HG03280 (cell line): ENCODE results near the gene SFRP5.

Experiments
- ATAC-seq: cut with Tn5 transposase; IDR thresholded peaks from one replicate; pipeline ENCODE4 v1.9.1; 2021; ENCODE audit warnings: mild to moderate bottlenecking, moderate library complexity; ENCODE audit not compliant: unreplicated experiment

Gene SFRP5

DNA sequence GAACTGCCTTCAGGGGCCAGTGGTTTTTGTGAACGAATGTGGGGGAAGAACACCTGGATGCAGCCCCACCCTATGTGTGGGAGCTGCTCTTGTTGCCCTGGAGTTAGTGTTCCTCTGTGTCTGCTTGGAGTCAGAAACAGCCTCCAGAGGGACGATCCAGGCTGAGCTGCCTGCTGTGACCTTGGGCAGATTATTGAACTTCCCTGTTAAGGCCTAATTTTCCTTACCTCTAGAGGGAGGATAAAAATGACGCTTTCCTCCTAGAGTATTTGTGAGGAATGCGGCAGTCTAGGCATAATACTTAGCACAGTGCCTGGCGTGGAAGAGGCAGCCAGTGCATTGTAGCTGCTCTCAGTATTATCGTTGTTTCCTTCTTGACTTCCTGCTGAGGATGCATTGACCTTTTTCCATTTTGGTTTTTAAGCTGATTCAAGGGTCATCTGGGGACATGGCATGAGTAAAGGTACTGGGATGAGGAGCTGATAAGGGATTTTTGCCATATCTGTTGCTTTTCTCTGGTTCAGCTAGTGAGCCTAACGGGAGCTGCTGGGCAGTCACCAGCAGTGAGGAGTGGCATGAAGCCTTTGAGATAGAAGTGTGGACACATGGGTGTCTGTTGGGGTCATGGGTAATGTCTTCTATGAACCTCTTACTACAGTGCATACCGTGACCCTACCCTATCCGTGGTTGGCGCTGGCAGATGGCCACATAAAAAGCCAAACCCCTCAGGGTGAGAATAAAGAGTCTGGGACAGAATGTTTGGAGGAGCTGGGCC is 28.4 kb downstream of the SFRP5 start:
- ATAC-seq, result no peak

DNA sequence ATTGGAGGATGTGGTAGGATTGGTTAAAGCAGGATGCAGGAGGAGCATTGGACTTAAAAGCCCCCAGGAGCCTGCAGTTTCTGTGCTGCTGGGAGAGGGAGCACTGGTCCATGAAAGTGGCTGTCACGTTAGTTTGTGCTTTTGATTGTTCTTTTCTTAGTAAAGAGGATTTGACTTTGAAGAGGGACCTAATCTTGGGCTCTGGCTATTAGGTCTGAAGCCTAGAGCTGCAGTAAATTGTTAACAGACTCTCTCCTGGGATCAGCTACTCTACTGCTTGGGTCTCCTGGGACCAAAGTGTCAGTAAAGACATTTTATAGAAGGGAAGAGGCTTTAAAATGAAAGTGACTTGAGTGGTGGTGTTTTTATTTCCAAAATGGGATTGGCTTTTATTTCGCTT is 31.2 kb downstream of the SFRP5 start:
- ATAC-seq, result no peak

DNA sequence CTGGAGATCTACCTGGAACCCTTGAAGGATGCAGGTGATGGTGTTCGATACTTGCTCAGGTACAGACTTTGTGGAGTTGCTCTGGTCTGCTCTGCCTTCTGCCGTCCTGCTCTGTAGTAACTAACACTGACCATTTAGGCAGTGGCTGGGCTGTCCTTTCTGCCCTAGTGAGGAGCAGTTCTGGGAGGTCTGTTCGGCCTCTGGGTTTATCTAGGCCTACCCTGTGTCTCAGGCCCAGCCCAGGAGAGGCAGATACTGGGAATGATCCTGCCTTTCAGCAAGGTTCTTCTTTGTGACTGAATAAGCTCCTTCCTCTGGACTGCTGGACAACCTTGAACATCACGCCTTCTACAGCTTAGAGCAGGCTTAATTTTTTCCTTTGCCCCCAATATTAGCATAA is 33.2 kb downstream of the SFRP5 start:
- ATAC-seq, result no peak

DNA sequence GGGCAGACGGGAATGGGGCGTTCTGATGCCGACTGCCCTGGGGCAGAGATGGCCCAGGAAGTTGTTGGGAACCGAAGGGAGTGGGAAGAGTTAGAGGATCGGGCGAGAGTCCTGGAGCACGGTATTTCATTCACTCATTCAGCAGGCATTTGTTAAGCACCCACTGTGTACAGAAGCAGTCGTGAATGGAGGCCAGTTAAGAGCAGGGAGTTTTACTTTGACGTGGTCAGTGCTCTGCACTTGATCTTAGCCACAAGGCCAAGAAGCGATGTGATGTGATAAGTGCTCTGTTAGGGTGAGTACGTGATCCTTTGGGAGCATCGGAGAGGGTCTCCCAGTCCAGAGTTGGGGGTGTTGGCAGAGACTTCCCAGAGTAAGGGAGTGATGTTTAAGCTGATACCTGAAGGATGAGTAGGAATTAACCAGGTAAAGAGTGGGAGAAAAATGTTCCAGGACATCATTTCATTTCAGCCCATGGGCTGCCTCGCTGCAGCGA is 34.0 kb downstream of the SFRP5 start:
- ATAC-seq, result peak; percentile 4

DNA sequence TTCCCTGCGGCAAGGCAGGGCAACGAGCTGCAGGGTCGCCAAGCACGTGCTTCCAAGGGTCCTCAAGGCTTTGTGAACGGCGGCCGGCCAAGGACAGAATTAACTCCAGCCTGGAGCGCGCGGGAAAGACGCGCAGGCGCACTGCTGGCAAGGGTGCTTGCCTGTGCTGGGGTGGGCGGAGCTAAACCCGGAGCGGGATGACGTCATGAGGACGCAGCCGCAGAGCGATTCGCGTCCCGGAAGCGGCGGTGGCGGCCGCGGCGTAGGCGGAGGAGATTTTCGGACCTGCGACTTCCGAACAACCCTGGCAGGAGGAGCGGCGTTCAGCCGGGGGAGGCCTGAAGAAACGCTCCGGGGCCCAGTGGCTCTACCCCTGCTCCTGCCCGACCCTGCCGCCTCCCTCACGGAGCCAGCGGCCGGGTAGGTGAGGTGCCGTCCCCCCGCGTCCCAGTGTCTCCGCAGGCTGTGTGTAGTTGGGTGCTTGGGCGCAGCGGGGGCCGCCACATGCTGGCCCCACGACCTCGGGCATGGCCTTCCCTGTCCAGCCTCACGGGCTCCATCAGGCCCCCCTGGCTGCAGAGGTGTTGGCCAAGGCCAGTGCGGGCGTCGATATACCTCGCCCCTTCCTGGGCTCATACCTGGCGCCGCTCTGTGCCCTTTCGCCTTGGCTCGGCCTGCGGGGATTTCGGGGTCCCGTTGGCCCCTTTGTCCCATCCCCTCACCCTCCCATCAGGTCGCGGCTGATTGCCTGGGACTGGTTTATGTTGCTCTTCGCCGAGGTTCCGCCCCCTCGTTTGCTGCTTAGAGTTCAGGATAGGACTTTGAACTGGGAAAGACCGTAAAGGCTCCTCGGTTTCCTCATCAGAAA is 34.7 kb downstream of the SFRP5 start, which contains the start of gene ZFYVE27:
ZFYVE27 (plus strand) TSS at position 227 of the 868 bp plus-strand sequence. CDS start 1,350 bp downstream, outside the sequence.
- ATAC-seq, result peak; percentile 90

DNA sequence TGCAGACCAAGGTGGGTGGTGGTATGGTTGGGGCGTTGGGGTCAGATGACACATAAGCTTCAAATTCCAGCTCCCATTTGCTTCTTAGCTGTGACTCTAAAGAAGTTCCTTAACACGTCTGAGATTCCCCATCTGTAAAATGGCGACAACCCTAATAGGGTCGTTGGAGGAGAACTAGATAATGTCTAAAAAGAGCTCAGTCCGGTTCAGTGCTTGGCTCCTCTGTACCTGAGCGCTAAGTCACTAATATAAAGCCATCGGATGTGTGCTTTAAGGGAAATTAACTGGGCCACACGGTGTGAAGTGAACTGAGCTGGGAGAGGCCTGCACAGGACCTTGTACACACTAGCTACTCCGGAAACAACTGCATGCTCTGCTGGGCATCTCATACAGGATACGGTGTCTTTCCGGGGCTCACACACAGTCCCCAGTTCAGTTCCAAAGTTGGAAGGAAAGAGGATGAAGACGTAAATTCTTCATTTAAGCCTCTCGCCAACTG is 35.3 kb downstream of the SFRP5 start:
- peak; percentile 2 for ATAC-seq

DNA sequence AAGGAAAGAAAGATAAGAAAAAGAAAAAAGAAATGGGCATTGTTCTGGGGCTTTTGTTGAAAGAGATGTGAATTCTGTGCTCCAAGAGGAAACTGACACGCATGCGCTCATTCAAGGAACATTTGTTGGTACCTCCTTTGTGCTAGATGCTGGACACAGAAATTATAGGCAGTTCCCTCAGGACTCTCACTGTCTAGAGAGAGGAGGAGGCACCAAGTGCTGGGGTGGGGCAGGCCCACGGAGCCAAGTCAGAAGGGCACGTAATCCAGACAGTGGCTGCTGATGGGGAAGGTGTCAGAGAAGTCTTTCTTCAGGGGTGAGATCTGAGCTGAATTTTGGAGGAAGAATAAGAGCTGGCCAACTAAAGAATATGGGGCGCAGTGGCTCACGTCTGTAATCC is 37.8 kb downstream of the SFRP5 start:
- no peak for ATAC-seq

DNA sequence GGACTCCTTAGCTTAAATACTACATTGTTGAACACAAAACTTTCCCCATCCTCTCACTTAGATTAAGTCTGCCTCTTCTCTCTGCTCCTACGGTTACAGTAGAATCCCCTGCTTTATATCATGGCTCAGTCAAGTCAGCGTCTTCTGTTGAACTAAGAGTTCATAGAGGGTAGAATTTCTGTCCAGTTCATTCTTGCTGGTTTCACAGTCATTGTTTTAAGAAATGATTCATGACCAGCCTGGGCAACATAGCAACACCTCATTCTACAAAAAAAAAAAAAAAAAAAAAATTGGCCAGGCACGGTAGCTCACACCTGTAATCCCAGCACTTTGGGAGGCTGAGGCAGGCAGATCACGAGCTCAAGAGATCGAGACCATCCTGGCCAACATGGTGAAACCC is 38.5 kb downstream of the SFRP5 start:
- no peak for ATAC-seq

DNA sequence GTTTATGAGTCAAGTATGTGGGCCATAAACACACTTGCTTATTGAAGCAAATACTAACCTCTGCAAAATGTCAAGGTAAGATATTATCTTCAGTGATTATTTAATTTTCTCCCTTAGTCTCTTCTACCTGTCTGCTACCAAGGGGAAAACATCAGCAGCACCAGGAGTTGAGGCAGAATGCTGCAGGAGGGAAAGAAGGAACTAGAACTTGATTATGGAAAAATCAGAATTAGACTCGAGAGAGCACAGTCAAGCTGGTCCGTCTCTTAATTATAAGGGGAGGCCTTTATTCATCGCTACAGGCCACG is 39.8 kb downstream of the SFRP5 start:
- no peak for ATAC-seq

DNA sequence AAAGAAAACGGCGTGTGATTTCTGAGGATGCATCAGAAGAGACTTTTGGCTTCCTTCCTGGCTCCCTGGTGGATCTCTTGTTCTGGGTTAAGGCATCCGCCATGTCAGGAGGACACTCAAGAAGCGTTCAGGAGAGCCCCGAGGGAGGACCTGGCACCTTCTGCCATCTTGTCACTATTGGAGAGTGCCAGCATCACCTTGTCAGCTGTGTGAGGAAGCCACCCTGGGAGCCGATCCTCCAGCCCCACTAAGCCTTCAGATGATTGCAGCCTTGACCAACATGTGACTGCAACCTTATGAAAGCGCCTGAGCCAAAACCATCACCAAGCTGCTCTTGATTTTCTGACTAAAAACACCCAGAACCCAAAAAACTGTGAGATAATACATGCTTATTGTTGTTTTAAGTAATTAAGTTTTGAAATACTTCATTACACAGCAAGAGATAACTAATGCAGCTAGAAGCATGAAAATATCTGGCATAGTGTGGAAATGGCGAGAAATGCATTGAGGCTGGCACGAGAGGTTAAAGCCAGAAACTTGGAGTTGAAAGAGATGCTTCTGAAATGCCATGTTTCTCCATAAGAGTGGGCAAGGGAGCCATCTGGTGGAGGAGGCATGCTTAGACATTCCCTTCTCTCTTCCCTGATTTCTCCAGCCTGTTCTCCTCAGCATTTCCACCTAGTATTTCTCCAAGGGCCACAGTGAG is 40.3 kb downstream of the SFRP5 start:
- no peak for ATAC-seq

DNA sequence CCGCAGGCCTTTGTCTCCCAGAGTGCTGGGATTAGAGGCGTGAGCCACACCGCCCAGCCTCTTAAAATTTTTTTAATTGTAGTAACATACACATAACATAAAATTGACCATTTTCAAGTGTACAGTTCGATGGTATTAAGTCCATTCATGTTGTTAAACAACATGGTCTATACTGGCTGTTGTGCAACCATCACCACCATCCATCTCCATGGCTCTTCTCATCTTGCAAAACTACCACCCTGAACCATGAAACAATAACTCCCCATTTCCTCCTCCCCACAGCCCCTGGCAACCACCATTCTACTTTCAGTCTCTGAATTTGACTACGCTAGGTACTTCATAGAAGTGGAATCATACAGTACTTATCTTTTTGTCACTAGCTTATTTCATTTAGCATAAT is 42.8 kb downstream of the SFRP5 start:
- ATAC-seq, result no peak

DNA sequence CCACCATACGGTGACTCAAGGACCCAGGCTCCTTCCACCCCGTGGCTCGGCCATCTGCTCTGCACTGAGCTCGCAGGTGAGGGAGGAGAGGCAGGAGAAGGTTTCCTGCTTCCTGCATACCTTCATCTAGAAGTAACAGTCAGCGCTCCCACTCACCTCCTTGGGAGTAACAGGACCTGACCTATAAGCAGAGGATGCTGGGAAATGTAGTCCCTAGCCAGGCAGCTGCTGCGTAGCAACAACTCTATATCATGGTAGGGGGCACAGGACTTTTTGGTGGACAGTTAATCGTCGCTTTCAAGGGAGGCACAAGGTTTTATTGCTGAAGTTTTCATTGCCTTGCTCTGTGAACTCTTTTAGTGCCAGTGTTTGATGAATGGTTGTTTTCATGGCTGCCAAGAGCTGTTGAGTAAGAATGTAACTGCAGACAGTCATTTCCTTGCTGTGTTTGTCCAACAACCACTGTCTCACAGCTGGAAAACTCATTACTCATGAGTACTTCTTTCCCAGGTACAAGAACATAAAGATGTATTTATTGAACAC is 45.1 kb downstream of the SFRP5 start:
- no peak for ATAC-seq

DNA sequence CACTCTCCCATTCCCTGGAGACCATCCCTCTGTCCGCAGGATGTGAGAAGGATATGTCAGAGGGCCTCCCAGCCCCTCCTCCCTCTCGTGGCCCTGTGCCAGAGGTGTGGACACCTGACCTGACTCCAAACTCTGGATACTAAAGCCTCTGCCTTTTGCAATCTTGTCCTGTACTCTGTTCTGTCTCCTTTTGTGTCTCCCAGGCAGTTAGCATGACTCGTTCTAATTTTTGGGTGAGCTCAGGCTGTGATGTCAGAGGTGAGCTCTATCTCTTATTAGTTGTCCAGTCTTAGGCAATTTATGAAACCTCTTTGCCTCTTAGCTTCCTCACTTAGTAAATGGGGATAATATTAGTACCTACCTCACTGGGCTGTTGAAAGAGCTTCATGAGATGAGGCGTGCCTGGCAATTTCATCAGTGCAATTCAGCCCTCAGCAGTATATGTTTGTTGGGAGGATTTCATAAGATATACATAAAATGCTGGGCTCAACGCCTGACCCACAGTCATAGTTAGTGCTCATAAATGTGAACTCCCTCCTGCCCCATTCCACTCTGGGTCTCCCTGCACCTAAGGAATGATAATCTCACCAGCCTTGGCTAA is 47.4 kb downstream of the SFRP5 start:
- ATAC-seq, result no peak

DNA sequence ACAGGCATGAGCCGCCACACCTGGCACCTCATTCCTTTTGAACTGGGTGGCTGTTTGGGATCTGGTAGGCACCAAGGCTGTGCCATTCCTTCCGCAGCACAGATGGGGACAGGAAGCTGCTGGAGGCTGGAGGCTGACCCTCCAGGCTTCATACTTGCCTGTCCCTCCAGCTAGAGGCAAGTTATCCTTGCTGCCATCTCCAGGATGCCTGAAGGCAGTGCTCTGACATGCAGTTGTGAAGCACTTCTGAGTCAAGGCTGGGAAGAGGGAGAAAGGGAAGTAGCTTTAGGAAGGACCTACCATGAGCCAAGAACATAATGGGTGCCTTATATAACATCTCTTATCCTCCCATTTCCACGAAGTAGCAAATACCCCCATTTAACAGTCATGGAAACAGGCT is 48.8 kb downstream of the SFRP5 start:
- ATAC-seq, result no peak

DNA sequence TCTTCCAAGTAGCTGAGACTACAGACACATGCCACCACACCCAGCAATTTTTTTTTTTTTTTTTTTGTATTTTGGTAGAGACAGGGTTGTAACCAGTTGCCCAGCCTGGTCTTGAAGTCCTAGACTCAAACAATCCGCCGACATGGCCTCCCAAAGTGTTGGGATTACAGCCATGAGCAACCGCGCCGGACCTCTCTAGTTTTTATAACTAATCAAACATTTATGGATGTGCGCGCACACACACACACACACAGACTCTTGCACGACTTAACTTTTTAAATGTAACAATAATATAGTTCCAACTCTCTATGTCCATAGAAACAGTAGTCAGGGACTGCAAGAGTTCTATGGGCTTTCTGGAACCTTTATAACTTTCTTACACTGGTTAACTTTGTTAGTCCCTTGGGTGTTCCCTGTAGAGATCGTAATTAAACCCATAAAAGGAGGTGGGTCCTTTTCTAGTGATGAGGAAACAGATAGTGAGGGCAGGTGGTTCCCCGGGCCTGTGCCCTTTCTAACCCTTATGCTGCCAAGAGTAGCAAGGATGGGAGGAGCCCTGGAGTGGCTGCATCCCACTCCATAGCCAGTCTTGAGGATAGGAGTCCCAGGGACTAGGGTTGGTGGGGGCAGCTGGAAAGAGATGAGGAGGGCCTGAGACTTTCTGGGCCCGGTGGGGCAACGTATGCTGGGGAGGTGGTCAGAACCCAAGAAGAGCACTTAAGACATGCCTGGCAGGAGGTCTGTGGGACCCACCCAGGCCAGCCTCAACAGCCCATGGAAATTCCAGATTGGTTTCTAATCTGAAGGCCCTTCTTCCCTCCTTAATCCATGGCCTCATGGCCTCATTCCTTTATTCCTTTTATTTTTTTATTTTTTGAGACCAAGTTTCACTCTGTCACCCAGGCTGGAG is 49.7 kb downstream of the SFRP5 start:
- no peak for ATAC-seq

DNA sequence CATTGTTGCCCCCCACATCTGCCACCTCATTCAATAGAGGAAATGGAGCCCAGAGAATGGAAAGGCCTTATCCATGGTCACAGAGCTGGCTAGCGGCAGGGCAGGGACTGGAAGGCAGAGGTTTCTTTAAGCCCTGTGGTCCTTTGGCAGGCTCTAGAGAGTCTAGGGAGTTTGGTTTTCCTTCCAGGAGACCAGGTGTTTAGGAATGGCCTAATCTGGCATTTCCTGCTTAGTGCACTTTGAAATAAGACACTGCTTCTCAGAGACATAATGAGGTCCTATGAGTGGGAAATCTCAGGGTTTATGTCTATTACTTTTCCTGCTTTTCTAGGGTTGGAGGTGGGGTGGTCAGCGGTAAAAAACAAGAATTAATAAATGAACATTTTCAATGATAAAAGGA is 52.2 kb downstream of the SFRP5 start:
- ATAC-seq, result no peak

DNA sequence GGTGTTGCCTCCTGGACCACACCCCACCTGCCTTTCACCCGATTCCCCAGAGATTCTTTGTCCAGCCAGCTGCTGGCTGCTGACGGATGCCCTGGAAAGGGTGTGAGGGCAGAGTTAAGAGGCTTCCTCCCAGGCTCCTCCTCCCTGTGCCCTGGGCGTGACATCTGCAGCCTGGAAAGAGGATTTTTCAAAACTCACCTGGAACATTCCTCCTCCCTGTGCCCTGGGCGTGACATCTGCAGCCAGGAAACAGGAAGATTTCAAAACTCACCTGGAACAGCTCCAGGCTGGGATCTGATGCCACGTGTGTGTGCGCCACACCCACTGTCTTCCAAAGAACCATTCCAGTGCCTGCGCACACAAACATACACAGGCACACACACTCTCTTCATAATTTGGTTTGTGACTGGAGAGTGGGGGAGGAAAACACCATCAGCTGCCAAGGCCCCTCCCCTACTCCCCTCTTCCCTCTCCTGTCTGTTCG is 53.1 kb downstream of the SFRP5 start:
- ATAC-seq, result no peak

DNA sequence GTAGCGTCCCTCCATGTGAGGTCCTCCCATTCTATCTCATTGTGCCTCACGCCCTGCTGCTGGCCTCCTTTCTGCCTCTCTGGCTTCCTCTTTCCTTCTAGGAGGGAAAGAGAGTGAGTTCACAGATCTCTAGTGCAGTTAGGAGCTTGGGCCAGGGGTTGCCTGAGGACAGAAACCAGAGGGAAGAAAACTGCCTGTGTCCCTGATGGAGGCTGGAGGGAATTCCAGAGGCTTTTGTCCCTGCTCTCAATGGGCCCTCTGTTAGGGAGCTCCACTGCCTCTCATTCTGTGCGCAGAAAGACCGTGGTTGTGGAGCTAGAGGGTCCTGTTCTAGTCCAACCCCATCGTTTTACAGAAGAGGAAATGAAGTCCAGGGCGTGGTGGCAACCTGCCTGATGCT is 53.6 kb downstream of the SFRP5 start:
- ATAC-seq, result no peak

DNA sequence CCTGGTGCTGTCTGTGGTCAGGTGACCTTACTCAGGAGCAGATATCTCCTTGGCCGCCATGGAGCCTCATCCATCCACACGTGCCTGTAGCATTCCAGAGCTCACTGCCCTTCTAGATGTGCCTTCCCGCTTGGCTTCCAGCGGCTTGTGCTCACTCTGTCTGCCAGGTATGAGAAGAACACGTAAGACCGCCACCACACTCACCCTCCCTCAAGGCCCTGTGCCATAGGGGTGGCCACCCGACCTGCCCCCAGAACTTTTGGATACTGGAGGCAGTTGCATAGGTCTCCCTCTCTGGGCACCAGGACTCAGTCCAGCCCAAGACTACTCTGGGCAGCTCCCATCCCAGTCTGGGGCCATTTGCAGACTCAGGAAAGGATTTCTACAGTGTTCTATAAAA is 54.2 kb downstream of the SFRP5 start:
- no peak for ATAC-seq
